DMS 273 treated with DMSO at 0.1 percent for 48 hours (cell line): Measurements from ENCODE around the gene UAP1L1.
"Not testable (repeated sequence)": the region's sequence is repeated elsewhere in the genome, so short reads cannot be mapped to it uniquely, and the experiment has no call there.

Source experiments
- DNase-seq: peaks from one replicate; lab custom pipeline; 2025; lab: John Stamatoyannopoulos, UW

UAP1L1 gene

DNA sequence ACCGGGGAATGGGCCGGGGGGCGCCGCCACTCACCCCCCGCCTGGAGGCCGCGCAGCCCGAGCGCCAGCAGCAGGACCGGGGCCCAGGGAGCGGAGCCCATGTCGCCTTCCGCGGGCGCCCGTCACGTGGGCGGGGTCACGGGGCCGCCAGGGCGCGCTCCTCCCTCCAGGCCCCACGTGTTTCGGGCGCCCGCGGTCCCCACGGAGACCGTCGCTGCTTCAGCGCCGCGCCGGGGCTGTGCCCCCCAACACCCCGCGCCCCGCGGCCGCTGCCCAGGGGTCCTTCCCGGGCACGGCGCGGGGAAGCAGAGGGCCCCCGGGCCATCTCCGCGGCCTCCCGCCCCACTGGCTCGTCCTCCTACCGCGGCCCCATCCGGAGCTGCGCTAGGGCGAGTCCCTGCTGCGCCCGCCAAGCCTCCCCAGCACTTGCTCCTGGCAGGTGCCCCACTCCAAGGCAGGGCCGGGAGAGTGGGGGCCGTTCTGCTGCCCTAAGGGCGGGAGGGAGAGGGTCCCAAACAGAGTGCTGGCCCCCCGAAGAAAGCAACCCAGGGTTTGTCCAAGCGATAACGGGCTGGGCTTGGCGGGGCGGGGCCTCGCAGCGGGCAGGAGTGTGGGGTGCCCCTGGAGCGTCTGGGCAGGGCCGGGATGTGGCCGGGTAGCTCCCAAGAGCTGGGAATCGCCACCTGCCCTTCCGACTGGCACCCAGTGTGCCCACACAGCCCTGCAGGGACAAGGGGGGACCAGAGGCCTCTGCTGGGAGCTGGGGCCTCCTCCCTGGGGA is 37.5 kb downstream of the UAP1L1 start, which contains the start of gene DPP7:
Gene DPP7 (minus strand): TSS at position 121 of the 781 bp plus-strand sequence. CDS start 20 bp downstream, at position 101.
- no peak for DNase-seq

DNA sequence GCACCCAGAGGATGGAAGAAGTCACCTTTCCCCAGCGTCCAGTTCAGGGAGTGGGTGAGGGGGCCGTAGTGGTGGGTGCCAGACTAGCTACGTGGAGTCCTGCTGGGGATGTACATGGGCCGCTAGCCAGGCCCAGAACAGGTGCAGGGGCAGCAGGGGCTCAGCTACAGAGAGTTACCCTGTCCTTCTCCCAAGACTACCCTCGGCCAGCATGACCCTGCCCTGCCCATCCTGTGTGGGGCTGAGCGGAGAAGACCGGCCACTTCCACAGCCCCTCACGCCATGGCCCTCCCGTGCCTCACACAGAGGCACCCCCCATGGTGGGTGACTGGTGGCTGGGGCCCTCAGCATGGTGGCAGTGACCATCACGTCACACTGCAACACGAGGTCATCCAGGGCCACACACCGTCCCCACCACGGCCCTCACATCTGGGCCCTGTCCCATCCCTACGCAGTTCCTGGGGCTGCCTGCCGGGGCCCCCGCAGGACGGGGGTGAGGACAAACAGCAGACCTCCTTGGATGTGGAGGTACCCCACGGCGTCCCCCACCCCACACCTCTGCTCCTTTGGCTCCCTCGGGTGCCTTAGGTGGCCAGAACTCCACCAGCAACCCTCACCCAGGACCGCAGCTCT is 38.2 kb downstream of the UAP1L1 start:
- no peak for DNase-seq

DNA sequence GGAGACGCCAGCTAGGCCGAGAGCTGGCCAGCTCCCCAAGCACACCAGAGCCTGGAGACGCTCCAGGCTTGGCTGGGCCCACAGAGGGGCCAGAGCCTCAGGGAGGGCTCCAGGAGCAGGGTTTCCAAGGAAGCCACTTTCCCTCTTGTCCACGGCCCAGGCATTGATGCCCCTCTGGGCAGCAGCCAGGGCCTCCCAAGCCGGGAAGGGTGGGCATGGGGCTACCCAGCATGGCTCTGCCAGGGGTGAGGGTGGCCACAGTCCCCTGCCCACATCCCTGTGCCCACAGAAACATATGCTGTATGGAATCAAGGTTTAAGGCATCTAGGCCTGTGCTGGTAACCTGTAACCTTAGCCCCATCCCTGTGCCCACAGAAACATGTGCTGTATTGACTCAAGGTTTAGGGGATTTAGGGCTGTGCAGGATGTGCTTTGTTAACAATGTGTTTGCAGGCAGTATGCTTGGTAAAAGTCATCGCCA is 38.8 kb downstream of the UAP1L1 start:
- DNase-seq = no peak

DNA sequence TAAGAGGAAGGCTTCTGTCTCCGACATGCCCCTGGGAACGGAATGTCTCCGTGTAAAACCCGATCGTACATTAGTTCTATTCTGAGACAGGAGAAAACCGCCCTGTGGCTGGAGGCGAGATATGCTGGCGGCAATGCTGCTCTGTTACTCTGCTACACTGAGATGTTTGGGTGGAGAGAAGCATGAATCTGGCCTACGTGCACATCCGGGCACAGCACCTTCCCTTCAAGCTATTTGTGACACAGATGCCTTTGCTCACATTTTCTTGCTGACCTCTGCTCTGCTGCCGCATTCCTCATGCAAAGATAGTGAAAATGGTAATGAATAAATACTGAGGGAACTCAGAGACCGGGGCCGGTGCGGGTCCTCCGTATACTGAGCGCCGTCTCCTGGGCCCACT is 39.4 kb downstream of the UAP1L1 start:
- no peak for DNase-seq

DNA sequence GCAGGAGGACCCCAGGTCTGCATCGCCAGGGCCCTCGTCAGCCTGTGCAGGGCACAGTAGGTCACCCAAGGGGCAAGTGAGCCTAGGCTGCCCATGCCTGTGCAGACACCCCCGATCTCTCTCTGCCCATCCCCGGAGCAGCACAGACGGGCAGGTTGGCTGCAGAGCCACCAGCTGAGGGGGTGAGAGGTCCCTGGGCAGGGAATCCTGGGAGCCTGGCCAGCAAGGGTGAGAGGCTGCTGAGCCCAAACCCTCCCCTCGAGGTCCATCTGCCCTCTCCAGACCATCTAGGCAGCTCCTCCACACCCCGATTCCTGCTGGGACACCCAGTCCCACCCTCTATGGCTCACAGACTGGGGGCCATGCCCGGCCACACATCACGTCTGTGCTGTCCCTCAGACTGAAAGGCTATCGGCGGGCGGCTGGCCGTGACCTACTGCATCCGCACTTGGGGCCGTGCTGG is 40.0 kb downstream of the UAP1L1 start:
- no peak for DNase-seq

DNA sequence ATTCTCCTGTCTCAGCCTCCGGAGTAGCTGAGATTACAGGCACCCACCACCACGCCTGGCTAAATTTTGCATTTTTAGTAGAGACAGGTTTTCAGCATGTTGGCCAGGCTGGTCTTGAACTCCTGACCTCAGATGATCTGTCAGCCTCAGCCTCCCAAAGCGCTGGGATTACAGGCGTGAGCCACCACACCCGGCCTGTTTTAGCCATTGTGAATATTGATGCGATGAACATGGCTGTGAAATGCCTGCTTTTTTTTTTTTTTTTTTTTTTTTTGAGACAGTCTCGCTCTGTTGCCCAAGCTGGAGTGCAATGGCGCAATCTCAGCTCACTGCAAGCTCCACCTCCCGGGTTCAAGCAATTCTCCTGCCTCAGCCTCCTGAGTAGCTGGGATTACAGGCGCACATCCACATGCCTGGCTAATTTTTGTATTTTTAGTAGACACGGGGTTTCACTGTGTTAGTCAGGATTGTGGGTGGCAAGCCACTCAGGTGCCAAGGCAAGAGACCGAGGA is 40.8 kb downstream of the UAP1L1 start:
- not testable (repeated sequence) for DNase-seq

DNA sequence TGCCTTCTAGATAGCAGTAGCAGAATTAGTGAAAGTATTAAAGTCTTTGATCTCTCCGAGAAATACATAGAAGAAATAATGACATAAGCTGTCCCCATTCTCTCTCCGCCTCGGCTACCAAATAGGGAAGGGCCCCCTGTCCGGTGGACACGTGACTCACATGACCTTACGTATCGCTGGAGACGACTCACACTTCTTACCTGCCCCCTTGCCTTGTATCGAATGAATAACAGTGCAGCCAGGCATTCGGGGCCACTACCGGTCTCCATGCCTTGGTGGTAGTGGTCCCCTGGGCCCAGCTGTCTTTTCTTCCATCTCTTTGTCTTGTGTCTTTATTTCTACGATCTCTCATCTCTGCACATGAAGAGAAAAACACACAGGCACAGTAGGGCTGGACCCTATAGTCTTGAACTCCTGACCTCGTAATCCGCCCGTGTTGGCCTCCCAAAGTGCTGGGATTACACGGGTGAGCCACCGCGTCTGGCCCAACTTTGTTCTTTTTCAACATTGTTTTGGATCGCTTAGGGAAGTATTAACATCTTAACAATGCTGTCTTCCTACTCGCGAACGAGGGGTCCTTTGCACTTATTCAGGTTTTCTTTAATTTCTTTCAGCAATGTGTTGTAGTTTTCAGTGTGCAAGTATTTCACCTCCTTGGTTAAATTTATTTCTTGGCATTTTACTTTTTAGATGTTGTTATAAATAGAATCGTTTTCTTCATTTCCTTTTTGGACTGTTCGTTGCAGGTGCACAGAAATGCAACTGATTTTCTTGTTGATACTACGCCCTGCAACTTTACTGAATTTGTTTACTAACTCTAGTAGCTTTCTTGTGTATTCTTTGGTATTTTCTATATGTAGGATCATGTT is 44.8 kb downstream of the UAP1L1 start:
- not testable (repeated sequence) for DNase-seq

DNA sequence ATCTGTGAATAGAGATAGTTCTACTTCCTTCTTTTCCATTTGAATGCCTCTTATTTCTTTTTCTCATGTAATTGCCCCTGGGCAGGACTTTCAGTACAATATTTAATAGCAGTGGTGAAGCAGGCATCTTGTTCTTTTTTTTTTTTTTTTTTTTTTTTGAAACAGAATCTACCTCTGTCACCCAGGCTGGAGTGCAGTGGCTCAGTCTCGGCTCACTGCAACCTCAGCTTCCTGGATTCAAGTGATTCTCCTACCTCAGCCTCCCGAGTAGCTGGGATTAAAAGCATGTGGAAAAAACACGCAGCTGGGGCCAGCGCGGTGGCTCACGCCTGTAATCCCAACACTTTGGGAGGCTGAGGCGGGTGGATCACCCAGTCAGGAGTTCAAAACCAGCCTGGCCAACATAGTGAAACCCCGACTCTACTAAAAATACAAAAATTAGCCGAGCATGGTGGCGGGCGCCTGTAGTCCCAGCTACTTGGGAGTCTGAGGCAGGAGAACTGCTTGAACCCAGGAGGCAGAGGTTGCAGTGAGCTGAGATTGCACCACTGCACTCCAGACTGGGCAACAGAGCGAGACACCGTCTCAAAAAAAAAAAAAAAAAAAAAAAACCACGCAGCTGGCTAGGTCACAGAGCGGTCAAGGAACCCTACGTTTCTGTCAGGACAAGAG is 45.6 kb downstream of the UAP1L1 start:
- DNase-seq = not testable (repeated sequence)

DNA sequence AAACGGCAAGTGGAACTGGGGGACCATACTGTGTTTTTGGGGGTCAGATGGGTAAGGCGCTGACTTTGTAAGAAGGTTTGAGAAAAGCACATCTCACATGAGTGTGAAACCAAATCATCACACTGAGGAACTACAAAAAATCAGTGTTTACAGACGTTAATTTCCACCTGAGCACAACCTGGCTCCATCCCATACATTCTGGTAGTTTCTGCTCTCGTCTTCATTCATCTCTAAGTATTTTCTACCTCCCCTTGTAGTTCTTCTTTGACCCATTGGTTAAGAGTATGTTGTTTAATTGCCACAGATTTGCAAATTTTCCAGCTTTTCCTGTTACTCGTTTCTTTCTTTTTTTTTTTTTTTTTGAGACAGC is 46.1 kb downstream of the UAP1L1 start:
- no peak for DNase-seq

DNA sequence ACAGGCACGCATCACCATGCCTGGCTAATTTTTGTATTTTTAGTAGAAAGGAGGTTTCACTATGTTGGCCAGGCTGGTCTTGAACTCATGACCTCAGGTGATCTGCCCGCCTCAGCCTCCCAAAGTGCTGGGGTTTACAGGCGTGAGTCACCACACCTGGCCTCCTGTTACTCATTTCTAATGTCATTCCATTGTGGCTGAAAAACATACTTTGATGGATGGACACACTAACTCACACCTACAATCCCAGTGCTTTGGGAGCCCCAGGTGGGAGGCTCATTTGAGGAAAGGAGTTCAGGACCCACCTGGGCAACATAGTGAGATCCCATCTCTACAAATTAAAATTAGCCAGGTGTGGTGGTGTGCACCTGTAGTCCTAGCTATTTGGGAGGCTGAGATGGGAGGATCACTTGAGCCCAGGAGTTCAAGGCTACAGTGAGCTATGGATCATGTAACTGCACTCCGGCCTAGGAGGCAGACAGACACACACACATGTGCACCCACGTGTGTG is 46.7 kb downstream of the UAP1L1 start:
- DNase-seq = not testable (repeated sequence)

DNA sequence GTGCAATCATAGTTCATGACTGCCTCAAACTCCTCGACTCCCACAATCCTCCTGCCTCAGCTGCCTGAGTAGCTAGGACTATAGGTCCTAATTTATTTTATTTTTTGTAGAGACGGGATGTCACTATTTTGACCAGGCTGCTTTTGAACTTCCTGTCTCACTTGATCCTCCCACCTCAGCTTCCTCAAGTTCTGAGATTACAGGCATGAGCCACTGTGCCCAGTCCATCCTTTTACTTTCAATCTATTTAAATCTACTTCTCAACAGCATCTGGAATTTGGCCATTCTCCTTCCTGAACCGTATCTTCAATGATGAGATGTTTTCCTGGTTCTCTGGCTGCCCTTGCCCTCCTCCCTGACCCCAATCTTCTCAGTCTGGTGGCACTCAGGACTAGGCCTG is 49.5 kb downstream of the UAP1L1 start:
- no peak for DNase-seq

DNA sequence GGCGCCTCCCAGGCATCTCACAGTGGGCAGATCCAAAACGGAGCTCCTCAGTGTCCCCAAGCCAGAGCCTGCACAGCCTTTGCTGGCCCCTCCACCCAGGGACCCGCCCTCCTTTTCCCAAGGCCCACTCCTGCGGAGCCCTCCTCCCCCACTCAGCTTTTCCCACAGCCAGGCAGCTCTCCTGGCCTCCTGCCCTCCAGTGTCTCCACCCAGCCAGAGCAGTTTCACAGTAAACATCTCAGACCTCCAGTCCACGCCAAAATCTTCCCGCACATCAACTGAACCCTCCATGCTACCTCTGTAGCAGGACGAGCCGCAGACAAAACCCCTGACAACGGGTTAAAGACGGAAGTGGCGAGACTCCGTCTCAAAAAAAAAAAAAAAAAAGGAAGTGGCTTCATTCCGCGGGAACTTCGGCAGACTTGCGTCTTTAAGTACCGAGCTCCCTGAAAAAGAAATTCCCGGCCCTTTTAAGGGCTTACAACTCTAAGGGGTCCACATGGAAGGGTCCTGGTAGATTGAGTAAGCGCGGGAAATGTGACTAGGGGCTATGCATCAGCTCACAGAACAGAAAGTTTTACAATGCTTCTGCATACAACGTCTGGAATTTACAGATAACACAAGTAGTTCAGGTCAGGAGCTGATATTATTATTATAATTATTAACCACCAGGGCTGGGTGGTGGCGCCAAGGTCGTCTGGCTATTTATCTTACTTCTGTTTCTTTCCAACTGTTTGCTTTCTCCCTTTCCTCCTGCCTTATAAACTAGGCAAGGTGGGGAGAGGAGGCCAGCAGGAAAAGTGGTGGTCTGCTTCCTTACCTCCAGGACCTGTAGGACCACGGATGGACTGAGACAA is 50.2 kb downstream of the UAP1L1 start:
- no peak for DNase-seq

DNA sequence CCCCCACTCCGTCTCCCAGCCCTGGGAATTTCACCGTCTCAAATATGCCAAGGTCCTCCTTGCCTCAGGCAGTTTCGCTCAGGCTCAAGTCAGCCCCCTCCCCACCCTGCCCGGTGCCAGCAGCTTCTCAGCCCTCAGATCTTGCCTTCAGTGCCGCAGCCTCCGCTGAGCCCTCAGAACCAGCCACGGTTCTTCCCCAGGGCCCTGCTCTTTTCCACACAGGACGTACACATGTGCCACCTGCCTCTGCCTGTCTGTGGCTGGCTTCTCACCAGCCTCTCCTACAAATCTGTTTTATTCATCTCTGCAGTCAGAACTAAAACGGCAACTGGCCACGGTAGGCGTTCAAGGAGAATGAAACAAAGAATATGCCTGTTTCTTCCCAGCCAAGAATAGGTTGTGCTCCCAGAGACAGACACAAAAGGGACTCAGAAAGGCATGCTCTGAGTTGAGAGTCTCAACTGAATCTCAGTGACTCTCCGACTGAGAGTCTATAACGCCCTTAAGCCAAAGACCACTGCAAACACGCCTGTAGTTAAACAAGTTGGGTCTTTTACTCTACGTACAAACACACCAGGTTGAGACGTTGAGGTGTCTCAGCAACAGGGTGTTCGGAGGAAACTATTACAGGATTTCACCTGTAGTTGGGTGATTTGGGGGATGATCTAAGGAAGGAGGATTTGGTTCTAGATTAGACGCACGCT is 51.0 kb downstream of the UAP1L1 start:
- no peak for DNase-seq

DNA sequence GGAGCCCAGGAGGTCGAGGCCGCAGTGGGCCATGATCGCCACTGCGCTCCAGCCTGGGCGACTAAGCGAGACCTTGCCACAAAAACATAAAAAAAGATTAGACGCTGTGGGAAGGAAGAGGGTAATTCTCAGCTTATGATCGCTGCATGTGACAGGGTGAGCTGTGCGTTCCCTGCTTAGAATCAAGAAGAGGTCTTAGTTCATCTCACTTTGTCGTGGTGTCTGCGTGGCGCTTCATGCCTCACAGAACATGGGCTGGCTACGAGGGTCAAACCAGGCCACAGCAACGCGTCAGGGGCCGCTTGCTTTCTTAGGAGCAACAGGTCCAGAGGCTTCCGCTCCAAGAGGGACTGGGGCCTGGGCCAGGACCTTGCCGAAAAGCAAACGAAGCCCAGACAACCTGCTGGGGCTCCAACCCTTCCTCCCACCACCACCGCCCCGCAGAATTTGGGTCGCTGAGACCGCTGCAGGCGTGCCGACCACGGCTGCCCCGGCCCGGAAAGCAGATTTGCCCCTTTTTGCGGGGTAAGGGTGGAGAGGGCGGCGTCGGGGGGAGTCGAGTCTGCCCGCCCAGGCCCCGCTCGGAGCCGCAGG is 51.6 kb downstream of the UAP1L1 start:
- DNase-seq = no peak

DNA sequence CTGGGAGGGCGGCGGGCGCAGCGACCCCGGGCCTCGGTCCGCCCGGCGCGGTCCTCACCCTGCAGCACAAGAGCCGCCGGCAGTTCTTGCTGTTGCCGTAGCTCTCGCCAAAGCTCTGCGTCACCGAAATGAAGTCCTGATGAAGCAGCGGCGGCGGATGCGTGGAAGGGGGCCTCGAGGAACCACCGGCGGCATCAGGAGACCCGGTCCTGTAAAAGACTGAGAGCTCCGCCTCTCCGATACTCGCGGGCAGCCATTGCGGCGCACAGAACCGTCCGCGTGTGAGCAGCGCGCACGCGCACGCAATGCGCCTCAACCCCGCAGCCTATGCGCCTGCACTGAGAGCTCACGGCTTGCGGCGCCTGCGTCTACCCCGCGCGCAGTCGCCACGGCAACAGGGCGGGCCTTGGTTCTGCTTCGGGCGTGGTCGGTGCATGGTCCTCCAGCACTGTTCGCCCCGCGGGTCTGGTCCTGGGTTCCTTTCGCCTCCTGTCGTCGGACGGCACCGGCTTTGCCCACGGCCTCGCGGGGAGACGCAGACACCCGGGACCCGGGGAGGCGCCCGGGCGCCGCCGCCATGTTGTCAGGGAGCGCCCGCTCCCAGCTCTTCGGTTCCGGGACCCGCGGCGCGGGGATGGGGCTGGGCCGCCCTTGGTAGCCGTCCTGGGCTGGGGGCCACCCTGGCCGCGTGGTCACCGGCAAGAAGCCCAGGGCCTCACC is 52.3 kb downstream of the UAP1L1 start:
- DNase-seq = peak; percentile 43

DNA sequence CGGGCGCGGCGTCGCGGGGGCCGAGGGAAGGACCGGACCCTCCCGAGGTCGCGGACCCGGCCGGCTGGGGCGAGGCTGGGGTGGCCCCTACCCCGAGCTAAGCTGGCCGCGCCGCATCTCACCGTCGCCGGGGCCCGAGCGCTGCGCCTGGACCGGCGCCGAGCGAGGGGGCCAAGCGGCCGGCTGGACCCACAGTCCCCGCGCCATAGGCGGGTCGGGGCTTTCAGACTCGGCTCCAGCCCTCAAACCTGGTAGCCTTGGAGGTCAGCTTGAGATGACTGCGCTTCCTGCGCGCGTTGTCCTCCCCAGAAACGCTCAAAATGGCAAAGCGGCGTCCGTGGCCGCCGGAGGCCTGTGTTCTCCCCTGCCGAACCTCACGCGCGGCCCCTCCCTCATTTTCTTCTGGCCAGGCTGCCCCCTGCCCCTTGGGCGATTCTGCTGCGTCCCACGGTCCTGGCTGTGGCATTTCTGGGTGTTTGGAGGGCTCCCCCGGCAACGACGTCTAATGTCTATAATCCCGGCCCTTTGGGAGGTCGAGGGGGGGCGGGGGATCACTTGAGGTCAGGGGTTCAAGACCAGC is 52.9 kb downstream of the UAP1L1 start:
- DNase-seq = no peak
